Measurements from ENCODE around the gene PTPRF. TPM values are rescaled to one million over a fixed set of nuclear protein-coding genes. Genes with fewer than 3 reads are reported as not detected.

PTPRF gene
- polyA plus RNA-seq, 1 experiment = 68.3 TPM

DNA sequence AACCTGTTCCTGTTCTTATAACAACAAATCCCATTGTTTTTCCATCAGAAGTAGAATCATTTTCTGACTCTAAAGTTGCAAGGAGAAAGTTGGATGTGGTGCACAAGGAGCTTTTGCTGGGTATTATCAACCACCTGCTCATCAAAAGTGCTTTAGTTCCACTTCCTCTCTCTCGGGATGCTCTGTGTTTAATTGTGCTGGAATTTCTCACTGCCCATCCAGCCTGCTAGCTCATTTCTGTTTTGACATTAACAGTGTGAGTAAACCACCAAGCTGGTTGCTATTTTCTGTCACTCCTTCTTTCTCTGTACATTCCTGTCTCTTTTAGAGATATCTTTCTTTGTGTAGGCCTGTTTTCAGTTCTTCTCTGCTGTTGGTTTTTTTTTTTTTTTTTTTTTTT, 125.3 kb downstream of the PTPRF start:
- Histone ChIP-seq H3K9me3 (ENCODE audit: control insufficient read depth, insufficient read depth, low read length) (no peaks in the 10 kb centered on the region), H3K4me3 (ENCODE audit: low read depth, low read length) (no peak overlapping the region), H3K27me3 (ENCODE audit: control insufficient read depth, insufficient read depth, low read length) (no peaks in the 10 kb centered on the region), H3K27ac (ENCODE audit: low read depth, low read length) (no peak overlapping the region)
- ChIA-PET CTCF (no interaction called here), POLR2A (interaction anchor here (0.7 kb wide), 1 partner anchor 17 kb away, joined by 3 read pairs; no protein-coding TSS in a partner anchor)
- TF ChIP-seq, protein P1, sequence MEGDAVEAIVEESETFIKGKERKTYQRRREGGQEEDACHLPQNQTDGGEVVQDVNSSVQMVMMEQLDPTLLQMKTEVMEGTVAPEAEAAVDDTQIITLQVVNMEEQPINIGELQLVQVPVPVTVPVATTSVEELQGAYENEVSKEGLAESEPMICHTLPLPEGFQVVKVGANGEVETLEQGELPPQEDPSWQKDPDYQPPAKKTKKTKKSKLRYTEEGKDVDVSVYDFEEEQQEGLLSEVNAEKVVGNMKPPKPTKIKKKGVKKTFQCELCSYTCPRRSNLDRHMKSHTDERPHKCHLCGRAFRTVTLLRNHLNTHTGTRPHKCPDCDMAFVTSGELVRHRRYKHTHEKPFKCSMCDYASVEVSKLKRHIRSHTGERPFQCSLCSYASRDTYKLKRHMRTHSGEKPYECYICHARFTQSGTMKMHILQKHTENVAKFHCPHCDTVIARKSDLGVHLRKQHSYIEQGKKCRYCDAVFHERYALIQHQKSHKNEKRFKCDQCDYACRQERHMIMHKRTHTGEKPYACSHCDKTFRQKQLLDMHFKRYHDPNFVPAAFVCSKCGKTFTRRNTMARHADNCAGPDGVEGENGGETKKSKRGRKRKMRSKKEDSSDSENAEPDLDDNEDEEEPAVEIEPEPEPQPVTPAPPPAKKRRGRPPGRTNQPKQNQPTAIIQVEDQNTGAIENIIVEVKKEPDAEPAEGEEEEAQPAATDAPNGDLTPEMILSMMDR (IDR thresholded peaks at IDR 0.05; ENCODE audit: low read depth, low read length) = no peak
- no peak for DNase-seq (ENCODE audit: low read depth, low spot score)

DNA sequence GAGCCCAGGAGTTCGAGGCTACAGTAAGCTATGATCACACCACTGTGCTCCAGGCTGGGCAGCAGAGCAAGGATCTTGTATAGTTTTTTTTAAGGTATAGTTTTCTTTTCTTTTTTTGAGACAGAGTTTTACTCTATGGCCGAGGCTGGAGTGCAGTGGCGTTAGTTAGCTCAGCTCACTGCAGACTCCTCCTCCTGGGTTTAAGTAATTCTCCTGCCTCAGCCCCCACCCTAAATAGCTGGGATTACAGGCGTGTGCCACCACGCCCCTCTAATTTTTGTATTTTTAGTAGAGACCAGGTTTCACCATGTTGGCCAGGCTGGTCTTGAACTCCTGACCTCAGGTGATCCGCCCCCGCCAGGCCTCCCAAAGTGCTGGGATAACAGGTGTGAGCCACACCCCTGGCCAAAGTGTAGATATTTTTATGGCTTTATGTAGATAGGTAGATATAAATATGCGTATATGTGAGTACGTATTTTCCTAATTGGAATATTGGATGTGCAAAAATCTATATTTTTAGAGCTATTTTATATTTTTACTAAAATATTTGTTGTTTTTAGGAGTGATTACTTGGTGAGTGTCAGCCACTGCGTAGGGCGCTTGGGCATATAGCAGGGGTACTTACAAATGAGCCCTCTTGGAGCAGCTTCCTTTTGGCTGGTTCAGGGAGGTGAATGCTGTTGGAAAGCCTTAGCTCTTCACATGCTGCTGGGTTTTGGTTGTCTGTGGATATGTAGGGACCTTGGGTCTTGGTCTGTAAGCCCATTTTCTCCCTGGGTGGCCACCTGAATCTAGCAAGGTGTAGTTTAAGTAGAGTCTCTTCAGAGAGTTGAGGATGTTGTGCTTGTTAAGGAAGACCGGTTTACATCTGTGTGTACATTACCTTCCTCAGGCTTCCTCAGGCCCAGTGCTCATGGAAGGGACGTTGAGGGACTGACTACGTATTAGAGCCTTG, 128.8 kb downstream of the PTPRF start:
- TF ChIP-seq, protein P1 (IDR thresholded peaks at IDR 0.05; ENCODE audit: low read depth, low read length) = no peak
- ChIA-PET POLR2A (interaction anchor here (0.9 to 3.4 kb wide), 2 partner anchors 9 to 28 kb away, joined by 3 to 26 read pairs; partner anchors contain the start of gene KDM4A), CTCF (interaction anchor here (1.0 to 1.1 kb wide), 2 partner anchors 28 to 130 kb away, joined by 4 read pairs; no protein-coding TSS in a partner anchor)

DNA sequence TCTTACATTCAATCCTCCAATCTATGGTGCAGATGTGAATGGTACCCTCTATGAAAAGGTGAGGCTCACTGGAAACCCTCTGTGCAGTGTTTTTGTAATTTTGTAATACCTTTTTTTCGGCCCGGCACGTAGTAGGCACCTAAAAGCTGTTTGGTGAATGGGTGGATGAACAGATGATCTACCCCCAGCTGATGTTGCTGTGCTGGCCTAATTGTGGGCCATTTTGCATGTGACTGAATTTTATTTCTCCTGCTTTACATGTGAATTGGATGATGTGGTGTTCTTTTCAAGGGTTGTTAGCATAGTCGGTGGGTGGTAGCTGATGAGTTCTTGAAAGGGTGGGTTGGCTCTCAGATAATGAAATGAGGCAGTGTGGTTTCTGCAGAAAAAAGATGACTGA, 129.7 kb downstream of the PTPRF start:
- ChIA-PET POLR2A (interaction anchor here (3.4 kb wide), 1 partner anchor 10 kb away, joined by 26 read pairs; the partner anchor contains the start of gene KDM4A), CTCF (no interaction called here)
- no peak overlapping the region for H3K27ac ChIP-seq (ENCODE audit: low read depth, low read length)
- no peak overlapping the region for H3K4me3 ChIP-seq (ENCODE audit: low read depth, low read length)
- H3K9me3 ChIP-seq (ENCODE audit: control insufficient read depth, insufficient read depth, low read length) = no peaks in the 10 kb centered on the region
- no peak for DNase-seq (ENCODE audit: low read depth, low spot score)
- no peaks in the 10 kb centered on the region for H3K27me3 ChIP-seq (ENCODE audit: control insufficient read depth, insufficient read depth, low read length)
- TF ChIP-seq, protein P1 (IDR thresholded peaks at IDR 0.05; ENCODE audit: low read depth, low read length) = no peak

More for the DNA sequence above, 128.8 kb downstream of the PTPRF start:
- Histone ChIP-seq H3K4me3 (ENCODE audit: low read depth, low read length) (no peak overlapping the region), H3K27ac (ENCODE audit: low read depth, low read length) (peak overlapping the region; percentile 21), H3K9me3 (ENCODE audit: control insufficient read depth, insufficient read depth, low read length) (no peaks in the 10 kb centered on the region), H3K27me3 (ENCODE audit: control insufficient read depth, insufficient read depth, low read length) (no peaks in the 10 kb centered on the region)
- DNase-seq (ENCODE audit: low read depth, low spot score) = no peak

DNA sequence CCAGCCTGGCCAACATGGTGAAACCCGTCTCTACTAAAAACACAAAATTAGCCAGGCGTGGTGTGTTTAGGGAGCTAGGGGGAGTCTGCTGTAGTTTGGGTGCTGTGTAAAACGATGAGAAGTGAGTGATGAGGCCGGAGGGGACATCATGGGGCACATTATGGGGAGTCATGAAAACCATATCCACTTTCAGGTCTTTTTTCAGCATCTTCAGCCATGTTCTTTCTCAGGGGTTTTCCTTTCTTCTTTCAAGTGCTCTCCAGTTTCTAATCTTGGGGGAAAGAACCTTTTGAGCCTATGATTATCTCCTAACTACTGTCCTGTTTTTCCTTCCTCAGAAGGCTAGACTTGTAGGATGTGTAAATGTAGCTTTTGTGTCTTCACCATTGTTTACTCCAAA, 133.7 kb downstream of the PTPRF start:
- Histone ChIP-seq H3K9me3 (ENCODE audit: control insufficient read depth, insufficient read depth, low read length) (no peaks in the 10 kb centered on the region), H3K27me3 (ENCODE audit: control insufficient read depth, insufficient read depth, low read length) (no peaks in the 10 kb centered on the region), H3K4me3 (ENCODE audit: low read depth, low read length) (no peak overlapping the region), H3K27ac (ENCODE audit: low read depth, low read length) (no peak overlapping the region)
- POLR2A ChIA-PET = no interaction called here
- CTCF ChIA-PET = no interaction called here
- TF ChIP-seq, protein P1 (IDR thresholded peaks at IDR 0.05; ENCODE audit: low read depth, low read length) = no peak
- no peak for DNase-seq (ENCODE audit: low read depth, low spot score)

DNA sequence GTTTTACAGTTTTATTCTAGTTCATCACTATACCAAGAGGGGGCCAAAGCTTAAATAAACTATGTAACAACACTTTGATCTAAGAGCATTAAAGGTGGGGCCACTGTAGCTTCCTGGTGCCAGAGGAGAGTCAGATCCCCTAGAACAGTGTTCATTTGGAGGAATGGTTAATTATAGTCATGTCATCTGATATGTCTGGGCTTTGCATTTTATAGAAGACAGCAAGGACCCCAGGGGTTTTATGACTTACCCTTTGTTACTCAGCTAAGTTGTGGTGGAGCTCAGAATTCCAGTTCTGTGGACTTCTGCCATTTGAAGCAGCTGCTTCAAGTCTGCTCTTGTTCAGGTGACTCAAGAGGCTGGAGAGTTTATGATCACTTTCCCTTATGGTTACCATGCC, 135.9 kb downstream of the PTPRF start:
- no peak overlapping the region for H3K27ac ChIP-seq (ENCODE audit: low read depth, low read length)
- H3K27me3 ChIP-seq (ENCODE audit: control insufficient read depth, insufficient read depth, low read length) = no peaks in the 10 kb centered on the region
- no peak for DNase-seq (ENCODE audit: low read depth, low spot score)
- CTCF ChIA-PET = interaction anchor here (0.6 to 0.9 kb wide), 2 partner anchors 137 to 224 kb away, joined by 3 read pairs; no protein-coding TSS in a partner anchor
- no peak overlapping the region for H3K4me3 ChIP-seq (ENCODE audit: low read depth, low read length)
- H3K9me3 ChIP-seq (ENCODE audit: control insufficient read depth, insufficient read depth, low read length) = no peaks in the 10 kb centered on the region
- TF ChIP-seq, protein P1 (IDR thresholded peaks at IDR 0.05; ENCODE audit: low read depth, low read length) = no peak
- POLR2A ChIA-PET = interaction anchor here (0.6 to 1.3 kb wide), 3 partner anchors 7 to 22 kb away, joined by 3 to 9 read pairs (median 4); partner anchors contain the start of gene KDM4A

All from AG04450 (cell line).